Measurements from ENCODE around the gene PAM. TPM values are rescaled to one million over a fixed set of nuclear protein-coding genes. Genes with fewer than 3 reads are reported as not detected.

PAM gene
- total RNA-seq, 4 donors from 2014 or later, result 113 to 178 (median 130) TPM

GRCh38 chr5:103019804-103020203 lies 264.7 kb downstream of the PAM start:
- no peak for DNase-seq (ENCODE audit: low spot score)
- TF ChIP-seq, protein P1, sequence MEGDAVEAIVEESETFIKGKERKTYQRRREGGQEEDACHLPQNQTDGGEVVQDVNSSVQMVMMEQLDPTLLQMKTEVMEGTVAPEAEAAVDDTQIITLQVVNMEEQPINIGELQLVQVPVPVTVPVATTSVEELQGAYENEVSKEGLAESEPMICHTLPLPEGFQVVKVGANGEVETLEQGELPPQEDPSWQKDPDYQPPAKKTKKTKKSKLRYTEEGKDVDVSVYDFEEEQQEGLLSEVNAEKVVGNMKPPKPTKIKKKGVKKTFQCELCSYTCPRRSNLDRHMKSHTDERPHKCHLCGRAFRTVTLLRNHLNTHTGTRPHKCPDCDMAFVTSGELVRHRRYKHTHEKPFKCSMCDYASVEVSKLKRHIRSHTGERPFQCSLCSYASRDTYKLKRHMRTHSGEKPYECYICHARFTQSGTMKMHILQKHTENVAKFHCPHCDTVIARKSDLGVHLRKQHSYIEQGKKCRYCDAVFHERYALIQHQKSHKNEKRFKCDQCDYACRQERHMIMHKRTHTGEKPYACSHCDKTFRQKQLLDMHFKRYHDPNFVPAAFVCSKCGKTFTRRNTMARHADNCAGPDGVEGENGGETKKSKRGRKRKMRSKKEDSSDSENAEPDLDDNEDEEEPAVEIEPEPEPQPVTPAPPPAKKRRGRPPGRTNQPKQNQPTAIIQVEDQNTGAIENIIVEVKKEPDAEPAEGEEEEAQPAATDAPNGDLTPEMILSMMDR (IDR thresholded peaks at IDR 0.05), result no peak
- ATAC-seq (ENCODE audit: low FRiP score), result no peak

DNA sequence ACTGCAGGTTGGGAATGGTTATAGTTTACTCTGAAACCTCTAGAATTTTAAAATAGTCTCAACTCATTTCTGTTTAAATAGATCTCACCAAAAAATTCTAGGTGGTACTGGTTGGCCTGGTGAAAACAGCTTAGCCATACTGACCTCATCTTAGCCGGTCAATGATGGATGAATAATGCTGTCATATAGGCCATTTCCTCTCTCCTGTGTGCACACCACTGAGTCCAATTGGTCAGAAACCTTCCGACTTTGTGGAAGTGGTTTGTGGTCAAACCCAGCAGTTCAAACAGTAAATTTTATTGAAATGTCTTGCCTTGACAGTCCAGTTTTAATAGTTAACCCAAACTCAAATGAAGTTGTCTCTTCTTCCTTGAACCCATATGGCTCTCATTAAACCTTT lies 266.2 kb downstream of the PAM start:
- TF ChIP-seq, protein P1 (IDR thresholded peaks at IDR 0.05), result no peak
- no peak for DNase-seq (ENCODE audit: low spot score)
- ATAC-seq (ENCODE audit: low FRiP score), result no peak

DNA sequence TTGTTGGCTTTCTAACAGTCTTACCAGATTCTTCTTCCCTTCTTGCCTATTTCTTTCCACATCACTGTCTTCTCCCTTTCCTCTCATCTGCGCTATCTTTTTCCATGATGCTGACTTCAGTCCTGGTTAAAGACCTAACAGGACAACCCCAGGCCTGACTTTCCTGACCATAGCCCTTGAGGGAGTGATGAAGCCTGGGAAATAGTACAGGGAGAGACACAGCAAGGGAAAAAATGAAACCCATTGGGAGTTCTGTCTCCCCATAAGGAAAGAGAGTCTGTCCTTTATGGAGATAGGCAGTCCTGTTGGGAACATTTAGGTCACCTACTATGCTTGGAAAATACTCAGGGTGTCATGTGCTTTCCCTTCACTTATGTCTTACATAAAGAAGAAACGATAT lies 272.2 kb downstream of the PAM start:
- DNase-seq (ENCODE audit: low spot score) (no peak), ATAC-seq (ENCODE audit: low FRiP score) (no peak)
- TF ChIP-seq, protein P1 (IDR thresholded peaks at IDR 0.05), result no peak

DNA sequence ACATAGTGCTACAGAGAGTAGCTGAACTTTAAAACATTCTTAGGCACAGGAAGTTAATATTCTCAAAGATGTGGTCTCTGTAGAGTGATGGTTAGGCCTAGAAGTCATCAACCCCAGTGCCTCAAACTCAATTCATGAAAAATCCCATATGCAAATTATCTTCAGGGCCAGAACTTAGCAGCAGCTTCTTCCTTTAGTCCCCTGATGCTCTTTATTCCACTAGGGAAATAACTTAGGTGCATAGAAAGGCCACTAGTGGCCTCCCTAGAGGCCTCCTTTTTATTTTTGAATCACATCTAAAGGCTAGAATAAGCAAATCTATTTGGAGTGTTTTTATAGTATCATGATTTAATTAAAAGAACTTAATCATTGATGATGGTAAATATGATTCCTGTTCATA lies 276.5 kb downstream of the PAM start:
- TF ChIP-seq, protein P1 (IDR thresholded peaks at IDR 0.05), result no peak
- DNase-seq (ENCODE audit: low spot score) (no peak), ATAC-seq (ENCODE audit: low FRiP score) (no peak)

DNA sequence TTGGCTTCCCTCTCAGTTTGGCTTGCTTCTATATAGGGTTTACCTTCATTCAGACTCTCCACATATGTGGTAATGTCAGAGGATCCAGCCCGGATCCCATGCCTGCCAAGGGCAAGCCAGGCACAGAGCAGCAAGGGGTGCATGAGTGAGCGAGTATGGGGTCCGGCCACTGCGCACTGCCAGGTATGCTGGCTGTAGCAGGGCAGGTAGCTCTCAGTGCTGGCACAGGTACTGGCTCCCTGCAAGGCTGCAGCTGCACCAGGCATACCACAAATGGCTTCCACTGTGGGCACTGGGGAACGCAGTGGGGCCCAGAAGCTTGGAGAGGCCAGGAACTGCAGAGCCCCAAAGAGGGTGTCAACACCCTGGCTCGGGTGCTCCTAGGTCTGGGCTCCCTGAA lies 278.6 kb downstream of the PAM start:
- no peak for ATAC-seq (ENCODE audit: low FRiP score)
- TF ChIP-seq, protein P1 (IDR thresholded peaks at IDR 0.05), result no peak
- no peak for DNase-seq (ENCODE audit: low spot score)

DNA sequence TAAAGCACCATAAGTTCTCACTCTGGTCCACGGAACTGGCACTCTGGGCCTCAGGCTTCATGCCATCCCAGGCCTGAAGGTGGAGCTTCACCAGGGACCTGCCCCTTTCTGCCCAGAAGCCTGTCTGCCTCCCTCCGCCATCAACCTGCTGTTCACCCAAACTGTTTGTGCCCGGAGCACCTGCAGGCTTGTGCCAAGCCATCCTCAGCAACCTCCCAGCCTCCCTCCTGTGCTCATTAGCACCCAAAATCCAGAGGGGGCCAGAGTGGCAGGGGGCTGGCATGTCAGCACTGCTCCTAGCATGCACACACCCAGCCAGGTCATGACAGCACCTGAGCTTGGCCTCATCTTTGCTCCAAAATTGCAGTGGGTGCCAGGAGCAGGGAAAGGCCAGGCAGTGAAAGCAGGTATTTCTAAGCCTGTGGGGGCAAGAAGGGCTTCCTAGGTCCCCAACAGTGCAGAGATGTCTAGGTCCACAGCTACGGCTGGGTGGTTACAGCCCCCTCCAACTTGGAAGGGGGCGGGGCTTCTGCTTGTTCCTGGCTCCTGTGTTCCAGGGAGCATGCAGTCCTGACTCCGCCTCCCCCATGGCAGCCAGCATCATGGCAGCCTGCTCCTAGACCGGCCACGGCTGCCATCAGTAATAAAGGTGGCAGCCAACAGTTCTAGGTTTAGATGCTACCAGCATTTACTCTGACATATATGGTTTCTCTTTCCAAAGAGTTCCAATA lies 279.7 kb downstream of the PAM start:
- TF ChIP-seq, protein P1 (IDR thresholded peaks at IDR 0.05), result no peak
- DNase-seq (ENCODE audit: low spot score) (no peak), ATAC-seq (ENCODE audit: low FRiP score) (no peak)

- no peak for ATAC-seq (ENCODE audit: low FRiP score)
- no peak for DNase-seq (ENCODE audit: low spot score)
These were observed 280.6 kb downstream of the PAM start for GRCh38 chr5:103035701-103036100.

More at GRCh38 chr5:103035701-103036100, 280.6 kb downstream of the PAM start:
- TF ChIP-seq, protein P1 (IDR thresholded peaks at IDR 0.05), result no peak

Measured in omental fat pad (tissue), 4 donors.